GM23338 (cell line): ENCODE results near the gene CENPS. TPM values are rescaled to one million over a fixed set of nuclear protein-coding genes. Genes with fewer than 3 reads are reported as not detected.

Experiments
- ATAC-seq: fragments of 200-7000 bp; cut with Tn5 transposase; 3 replicates; pipeline ENCODE4 v1.9.1; 2020
- DNase-seq: peaks from one replicate; pipeline ENCODE4 v3.0.0-alpha.2; 2015; ENCODE audit warnings: low spot score
- H2AFZ ChIP-seq: fragments of 200-600 bp; sonication (generic); 2 replicates; pipeline ENCODE4 v1.8.0; 2016; ENCODE audit warnings: antibody characterized with exemption, mild to moderate bottlenecking, moderate library complexity
- H3F3A ChIP-seq: fragments of 200-600 bp; sonication (generic); replicated peaks from 2 replicates; pipeline ENCODE4 v1.8.0; 2017; ENCODE audit warnings: antibody characterized with exemption, mixed run types, low read depth
- H3K27ac ChIP-seq: fragments of 200-600 bp; sonication (generic); 2 replicates; pipeline ENCODE4 v1.6.1; 2016; ENCODE audit warnings: low read depth
- H3K27me3 ChIP-seq: fragments of 200-600 bp; sonication (generic); 2 replicates; pipeline ENCODE4 v1.8.0; 2016; ENCODE audit warnings: mild to moderate bottlenecking, mixed run types, moderate library complexity; ENCODE audit not compliant: insufficient read depth
- H3K36me3 ChIP-seq: fragments of 200-600 bp; sonication (generic); 2 replicates; pipeline ENCODE4 v1.8.0; 2016; ENCODE audit warnings: mild to moderate bottlenecking; ENCODE audit not compliant: insufficient read depth
- H3K4me1 ChIP-seq: fragments of 200-600 bp; sonication (generic); 2 replicates; pipeline ENCODE4 v1.8.0; 2016; ENCODE audit warnings: mild to moderate bottlenecking, moderate library complexity; ENCODE audit not compliant: insufficient read depth
- H3K4me2 ChIP-seq: fragments of 200-600 bp; sonication (generic); 2 replicates; pipeline ENCODE4 v1.7.1; 2017; ENCODE audit warnings: mixed run types
- H3K4me3 ChIP-seq: fragments of 200-600 bp; sonication (generic); 2 replicates; pipeline ENCODE4 v1.6.1; 2016; ENCODE audit warnings: mixed run types
- H3K79me2 ChIP-seq: fragments of 200-600 bp; sonication (generic); replicated peaks from 2 replicates; pipeline ENCODE4 v1.8.0; 2017; ENCODE audit warnings: mild to moderate bottlenecking; ENCODE audit not compliant: insufficient read depth
- H3K9me2 ChIP-seq: fragments of 200-600 bp; sonication (generic); 2 replicates; pipeline ENCODE4 v1.8.0; 2017; ENCODE audit not compliant: insufficient read depth
- H4K20me1 ChIP-seq: fragments of 200-600 bp; sonication (generic); replicated peaks from 2 replicates; pipeline ENCODE4 v1.8.0; 2017; ENCODE audit warnings: mild to moderate bottlenecking; ENCODE audit not compliant: insufficient read depth
- H3K27ac Mint-ChIP-seq: 2 replicates; pipeline ENCODE4 v1.8.0; 2020; ENCODE audit warnings: inconsistent platforms, mild to moderate bottlenecking, moderate library complexity, mixed read lengths
- H3K27me3 Mint-ChIP-seq: 3 replicates; pipeline ENCODE4 v1.8.0; 2022; ENCODE audit warnings: low read depth, mild to moderate bottlenecking, moderate library complexity, mixed read lengths, inconsistent platforms; ENCODE audit not compliant: insufficient read depth, poor library complexity
- H3K36me3 Mint-ChIP-seq: 3 replicates; pipeline ENCODE4 v1.8.0; 2021; ENCODE audit warnings: low read depth, mild to moderate bottlenecking, inconsistent platforms, moderate library complexity, mixed read lengths
- H3K4me1 Mint-ChIP-seq: 3 replicates; pipeline ENCODE4 v1.8.0; 2020; ENCODE audit warnings: mild to moderate bottlenecking, inconsistent platforms, mixed read lengths
- H3K4me3 Mint-ChIP-seq: 3 replicates; pipeline ENCODE4 v1.8.0; 2021; ENCODE audit warnings: moderate library complexity, mild to moderate bottlenecking, inconsistent platforms, mixed read lengths
- H3K9me3 Mint-ChIP-seq: 3 replicates; pipeline ENCODE4 v1.8.0; 2020; ENCODE audit warnings: moderate library complexity, mild to moderate bottlenecking, inconsistent platforms, mixed read lengths
- CREB1 ChIP-seq: fragments of 250-450 bp; sonication (Bioruptor Pico); IDR thresholded peaks from 2 replicates; pipeline ENCODE4 v1.5.0; 2020; ENCODE audit warnings: low read depth, mild to moderate bottlenecking, moderate library complexity
- EZH2phosphoT487 ChIP-seq: fragments of 200-600 bp; sonication (generic); IDR thresholded peaks from one replicate; pipeline ENCODE4 v1.8.1; 2018; ENCODE audit warnings: antibody characterized with exemption; ENCODE audit not compliant: unreplicated experiment
- POLR2AphosphoS5 ChIP-seq: IDR thresholded peaks from 2 replicates; pipeline ENCODE4 v1.6.1; 2016; ENCODE audit warnings: antibody characterized with exemption, low read depth
- STAT1 ChIP-seq: IDR thresholded peaks from one replicate; pipeline ENCODE4 v1.6.1; 2016; ENCODE audit warnings: antibody characterized with exemption; ENCODE audit not compliant: unreplicated experiment
- ZNF114 ChIP-seq: fragments of 250-450 bp; sonication (Bioruptor Pico); IDR thresholded peaks from 2 replicates; pipeline ENCODE4 v1.5.0; 2020; ENCODE audit warnings: mild to moderate bottlenecking, moderate library complexity
- ZNF331 ChIP-seq: fragments of 250-450 bp; sonication (Bioruptor Pico); IDR thresholded peaks from 2 replicates; pipeline ENCODE4 v1.5.0; 2020; ENCODE audit warnings: low read depth, mild to moderate bottlenecking, moderate library complexity
- polyA plus RNA-seq: library from polyadenylated mRNA; unstranded; fragments of >200 nt; fragmentation: Nextera tagmentation; extraction: Ambion mirVana; gene quantifications from 2 replicates; pipeline ENCODE4 v1.2.1, GENCODE V29; 2016
- total RNA-seq: library from RNA; depleted of rRNA; stranded (reverse); fragments of >200 nt; shearing (Covaris generic); gene quantifications from 2 replicates; pipeline ENCODE4 v1.2.3, GENCODE V29; 2014
- TF ChIP-seq, protein P1 (sequence below): IDR thresholded peaks from 2 replicates; pipeline ENCODE4 v1.6.1; 2016; ENCODE audit warnings: antibody characterized with exemption
- TF ChIP-seq, protein P2 (sequence below): IDR thresholded peaks from one replicate; pipeline ENCODE4 v1.6.1; 2018; ENCODE audit warnings: antibody characterized with exemption; ENCODE audit not compliant: unreplicated experiment
- TF ChIP-seq, protein P3 (sequence below), 2 experiments: fragments of 200-600 bp in 1 of 2; sonication (generic) in 1 of 2; conservative IDR thresholded peaks; 2 replicates each; pipeline versions ENCODE4 v1.5.1 to v1.6.1; 2016 to 2017; ENCODE audit warnings: antibody characterized with exemption in 2 of 2, low read depth in 2 of 2, mild to moderate bottlenecking in 2 of 2, moderate library complexity in 1 of 2

Gene CENPS
- total and polyA plus RNA-seq, 2 experiments from 2014 or later, result 4.7 to 31.3 TPM

DNA sequence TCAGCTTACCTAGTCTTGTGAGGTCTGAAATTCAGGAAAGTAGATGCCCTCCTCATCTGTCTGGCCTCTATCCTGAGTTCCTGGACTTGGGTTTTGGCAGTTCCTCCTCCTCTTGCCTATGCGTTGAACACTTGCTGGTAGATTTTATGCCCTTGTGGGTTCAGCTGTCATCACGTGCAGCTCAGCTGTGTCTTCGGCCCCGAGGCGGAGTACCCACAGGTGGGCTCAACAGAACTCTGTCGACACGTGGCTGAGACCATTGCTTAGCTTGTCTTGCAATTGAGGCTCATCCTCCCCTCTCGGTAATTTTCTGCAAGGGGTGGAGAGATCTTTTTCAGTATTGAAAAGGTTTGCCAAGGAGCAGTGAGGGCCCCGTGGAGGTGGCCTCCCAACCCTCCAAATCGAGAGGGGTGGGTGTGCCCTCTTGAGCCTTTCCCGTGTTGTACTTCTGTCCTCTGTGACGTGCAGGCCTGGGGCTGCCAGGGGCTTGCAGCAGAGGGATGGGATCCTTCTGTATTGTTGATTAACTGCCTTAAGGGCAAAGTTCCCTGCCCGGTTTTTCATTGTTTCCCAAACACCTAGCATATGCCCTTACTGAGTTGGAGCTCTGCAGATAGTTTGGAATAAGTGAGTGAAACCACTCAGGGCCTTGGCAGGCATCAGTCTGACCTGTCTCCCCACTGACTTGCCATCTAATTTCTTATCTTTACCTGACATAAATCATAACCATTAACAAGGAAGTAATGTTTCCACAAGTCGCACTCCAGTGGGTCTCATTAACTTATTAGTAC, 2.9 kb downstream of the CENPS start (continued):
- TF ChIP-seq, protein P1, sequence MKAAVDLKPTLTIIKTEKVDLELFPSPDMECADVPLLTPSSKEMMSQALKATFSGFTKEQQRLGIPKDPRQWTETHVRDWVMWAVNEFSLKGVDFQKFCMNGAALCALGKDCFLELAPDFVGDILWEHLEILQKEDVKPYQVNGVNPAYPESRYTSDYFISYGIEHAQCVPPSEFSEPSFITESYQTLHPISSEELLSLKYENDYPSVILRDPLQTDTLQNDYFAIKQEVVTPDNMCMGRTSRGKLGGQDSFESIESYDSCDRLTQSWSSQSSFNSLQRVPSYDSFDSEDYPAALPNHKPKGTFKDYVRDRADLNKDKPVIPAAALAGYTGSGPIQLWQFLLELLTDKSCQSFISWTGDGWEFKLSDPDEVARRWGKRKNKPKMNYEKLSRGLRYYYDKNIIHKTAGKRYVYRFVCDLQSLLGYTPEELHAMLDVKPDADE, result no peak
- TF ChIP-seq EZH2phosphoT487 (no peak), ZNF114 (no peak), ZNF331 (CRISPR knock-in tag) (no peak), CREB1 (CRISPR knock-in tag) (no peak), POLR2AphosphoS5 (no peak)
- TF ChIP-seq, protein P2, sequence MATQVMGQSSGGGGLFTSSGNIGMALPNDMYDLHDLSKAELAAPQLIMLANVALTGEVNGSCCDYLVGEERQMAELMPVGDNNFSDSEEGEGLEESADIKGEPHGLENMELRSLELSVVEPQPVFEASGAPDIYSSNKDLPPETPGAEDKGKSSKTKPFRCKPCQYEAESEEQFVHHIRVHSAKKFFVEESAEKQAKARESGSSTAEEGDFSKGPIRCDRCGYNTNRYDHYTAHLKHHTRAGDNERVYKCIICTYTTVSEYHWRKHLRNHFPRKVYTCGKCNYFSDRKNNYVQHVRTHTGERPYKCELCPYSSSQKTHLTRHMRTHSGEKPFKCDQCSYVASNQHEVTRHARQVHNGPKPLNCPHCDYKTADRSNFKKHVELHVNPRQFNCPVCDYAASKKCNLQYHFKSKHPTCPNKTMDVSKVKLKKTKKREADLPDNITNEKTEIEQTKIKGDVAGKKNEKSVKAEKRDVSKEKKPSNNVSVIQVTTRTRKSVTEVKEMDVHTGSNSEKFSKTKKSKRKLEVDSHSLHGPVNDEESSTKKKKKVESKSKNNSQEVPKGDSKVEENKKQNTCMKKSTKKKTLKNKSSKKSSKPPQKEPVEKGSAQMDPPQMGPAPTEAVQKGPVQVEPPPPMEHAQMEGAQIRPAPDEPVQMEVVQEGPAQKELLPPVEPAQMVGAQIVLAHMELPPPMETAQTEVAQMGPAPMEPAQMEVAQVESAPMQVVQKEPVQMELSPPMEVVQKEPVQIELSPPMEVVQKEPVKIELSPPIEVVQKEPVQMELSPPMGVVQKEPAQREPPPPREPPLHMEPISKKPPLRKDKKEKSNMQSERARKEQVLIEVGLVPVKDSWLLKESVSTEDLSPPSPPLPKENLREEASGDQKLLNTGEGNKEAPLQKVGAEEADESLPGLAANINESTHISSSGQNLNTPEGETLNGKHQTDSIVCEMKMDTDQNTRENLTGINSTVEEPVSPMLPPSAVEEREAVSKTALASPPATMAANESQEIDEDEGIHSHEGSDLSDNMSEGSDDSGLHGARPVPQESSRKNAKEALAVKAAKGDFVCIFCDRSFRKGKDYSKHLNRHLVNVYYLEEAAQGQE, result no peak
- TF ChIP-seq, protein P3, sequence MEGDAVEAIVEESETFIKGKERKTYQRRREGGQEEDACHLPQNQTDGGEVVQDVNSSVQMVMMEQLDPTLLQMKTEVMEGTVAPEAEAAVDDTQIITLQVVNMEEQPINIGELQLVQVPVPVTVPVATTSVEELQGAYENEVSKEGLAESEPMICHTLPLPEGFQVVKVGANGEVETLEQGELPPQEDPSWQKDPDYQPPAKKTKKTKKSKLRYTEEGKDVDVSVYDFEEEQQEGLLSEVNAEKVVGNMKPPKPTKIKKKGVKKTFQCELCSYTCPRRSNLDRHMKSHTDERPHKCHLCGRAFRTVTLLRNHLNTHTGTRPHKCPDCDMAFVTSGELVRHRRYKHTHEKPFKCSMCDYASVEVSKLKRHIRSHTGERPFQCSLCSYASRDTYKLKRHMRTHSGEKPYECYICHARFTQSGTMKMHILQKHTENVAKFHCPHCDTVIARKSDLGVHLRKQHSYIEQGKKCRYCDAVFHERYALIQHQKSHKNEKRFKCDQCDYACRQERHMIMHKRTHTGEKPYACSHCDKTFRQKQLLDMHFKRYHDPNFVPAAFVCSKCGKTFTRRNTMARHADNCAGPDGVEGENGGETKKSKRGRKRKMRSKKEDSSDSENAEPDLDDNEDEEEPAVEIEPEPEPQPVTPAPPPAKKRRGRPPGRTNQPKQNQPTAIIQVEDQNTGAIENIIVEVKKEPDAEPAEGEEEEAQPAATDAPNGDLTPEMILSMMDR (conservative IDR thresholded peaks at IDR 0.05; ENCODE audit: low read depth in 2 of 2), result no peak

DNA sequence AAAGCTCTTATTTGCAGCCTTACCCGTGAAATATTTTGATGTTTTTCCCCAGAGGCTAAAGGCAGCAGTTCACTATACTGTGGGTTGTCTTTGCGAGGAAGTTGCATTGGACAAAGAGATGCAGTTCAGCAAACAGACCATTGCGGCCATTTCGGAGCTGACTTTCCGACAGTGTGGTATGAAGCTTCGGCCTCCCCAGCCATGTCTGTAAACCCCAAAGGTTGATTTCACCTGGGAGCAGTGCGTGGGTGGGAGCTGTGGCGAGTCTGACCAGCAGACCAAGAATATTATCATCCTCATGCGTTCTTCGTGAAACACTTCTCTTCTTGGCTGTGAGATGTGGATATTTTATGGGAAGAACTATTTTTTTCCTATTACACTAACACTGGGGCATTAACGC, 3.6 kb downstream of the CENPS start:
- H3K79me2 ChIP-seq, result no peaks in the 10 kb centered on the region; the same call in 1 of the 2 replicates

More for the DNA sequence above, 3.6 kb downstream of the CENPS start:
- no peaks in the 10 kb centered on the region for H3K9me2 ChIP-seq
- H4K20me1 ChIP-seq, result no peaks in the 10 kb centered on the region; the same call in 1 of the 2 replicates
- peaks cover 12% of the 10 kb centered on the region for H3K27me3 Mint-ChIP-seq
- H3K36me3 ChIP-seq, result no peaks in the 10 kb centered on the region
- H3K36me3 Mint-ChIP-seq, result no peaks in the 10 kb centered on the region
- no peak overlapping the region for H2AFZ ChIP-seq
- no peaks in the 10 kb centered on the region for H3K27me3 ChIP-seq
- ATAC-seq (no peak), DNase-seq (no peak)
- H3K27ac Mint-ChIP-seq, result no peak overlapping the region
- no peak for TF ChIP-seq POLR2AphosphoS5
- TF ChIP-seq STAT1, result no peak
- no peak overlapping the region for H3K4me3 Mint-ChIP-seq
- H3K4me1 Mint-ChIP-seq, result peaks cover 11% of the 10 kb centered on the region; the same call in 2 of the 3 replicates
- H3K4me3 ChIP-seq, result no peak overlapping the region
- peaks cover 9% of the 10 kb centered on the region for H3F3A ChIP-seq
- H3K27ac ChIP-seq, result no peak overlapping the region
- no peaks in the 10 kb centered on the region for H3K4me1 ChIP-seq
- no peaks in the 10 kb centered on the region for H3K9me3 Mint-ChIP-seq
- no peak overlapping the region for H3K4me2 ChIP-seq
